B cell (primary cell): ENCODE data around the gene ITPK1. TPM values are rescaled to one million over a fixed set of nuclear protein-coding genes. Genes with fewer than 3 reads are reported as not detected.

Source experiments
- ATAC-seq: fragments of 200-7000 bp; cut with Tn5 transposase; one replicate; pipeline ENCODE4 v1.10.0; 2021; ENCODE audit warnings: low read depth, mild to moderate bottlenecking, moderate number of reproducible peaks, moderate library complexity
- CTCF ChIA-PET: fragments of 350-600 bp; sonication (Branson Sonifier 250); formaldehyde crosslinking; loops from one replicate; lab custom pipeline; 2021; ENCODE audit warnings: antibody characterized with exemption, inconsistent platforms; lab: Charles Lee
- POLR2A ChIA-PET: fragments of 350-600 bp; sonication (Branson Sonifier 250); formaldehyde crosslinking; loops from one replicate; lab custom pipeline; 2021; ENCODE audit warnings: antibody characterized with exemption; lab: Charles Lee
- DNase-seq: peaks from one replicate; pipeline ENCODE4 v3.0.0; 2013
- H2AFZ ChIP-seq: 2 replicates; pipeline ENCODE4 v1.6.1; 2012; ENCODE audit warnings: mild to moderate bottlenecking, low read depth, low read length; ENCODE audit not compliant: insufficient read depth, poor library complexity, severe bottlenecking
- H3K27ac ChIP-seq, 2 donors: 1 replicate in 1 of 2; 2 replicates in 1 of 2; pipeline ENCODE4 v1.5.1; 2012 to 2013; ENCODE audit warnings: low read length in 2 of 2, mild to moderate bottlenecking in 2 of 2, moderate library complexity in 1 of 2
- H3K27me3 ChIP-seq, 4 experiments: fragments of 200-600 bp in 1 of 4; sonication (generic) in 1 of 4; replicated peaks in 1 of 4; 1 replicate in 2 of 4; 2 replicates in 2 of 4; pipeline versions ENCODE4 v1.6.1 to v1.7.0; 2013 to 2016; ENCODE audit warnings: low read length in 3 of 4, mild to moderate bottlenecking in 2 of 4, mixed read lengths in 1 of 4, moderate library complexity in 1 of 4; ENCODE audit not compliant: insufficient read depth in 4 of 4, control insufficient read depth in 3 of 4; ENCODE audit errors: control extremely low read depth in 1 of 4
- H3K36me3 ChIP-seq, 2 experiments: replicated peaks in 1 of 2; 1 replicate in 1 of 2; 2 replicates in 1 of 2; pipeline versions ENCODE4 v1.6.1 to v1.7.1; 2013; ENCODE audit warnings: low read length in 1 of 2; ENCODE audit not compliant: insufficient read depth in 2 of 2, control insufficient read depth in 1 of 2; ENCODE audit errors: control extremely low read depth in 1 of 2, extremely low read depth in 1 of 2
- H3K4me1 ChIP-seq, 2 donors: fragments of 200-600 bp in 1 of 2; sonication (generic) in 1 of 2; 1 replicate in 1 of 2; 2 replicates in 1 of 2; pipeline versions ENCODE4 v1.5.1 to v1.6.1; 2013 to 2017; ENCODE audit warnings: low read length in 2 of 2; ENCODE audit not compliant: control insufficient read depth in 2 of 2, insufficient read depth in 2 of 2
- H3K4me2 ChIP-seq: replicated peaks from 2 replicates; pipeline ENCODE3; 2012; ENCODE audit warnings: mild to moderate bottlenecking, low read depth, low read length; ENCODE audit not compliant: poor library complexity, severe bottlenecking
- H3K4me3 ChIP-seq, 5 experiments: fragments of 200-600 bp in 1 of 5; sonication (generic) in 1 of 5; 1 replicate in 3 of 5; 2 replicates in 2 of 5; pipeline versions ENCODE4 v1.5.1 to v1.7.0; 2011 to 2016; ENCODE audit warnings: low read length in 4 of 5, mild to moderate bottlenecking in 4 of 5, low read depth in 2 of 5, control low read depth in 1 of 5, moderate library complexity in 1 of 5; ENCODE audit not compliant: insufficient read depth in 1 of 5; ENCODE audit errors: control extremely low read depth in 1 of 5, extremely low read depth in 1 of 5
- H3K79me2 ChIP-seq: fragments of 200-600 bp; sonication (generic); one replicate; pipeline ENCODE4 v1.6.0; 2016; ENCODE audit warnings: low read length; ENCODE audit not compliant: control insufficient read depth, insufficient read depth
- H3K9ac ChIP-seq: fragments of 200-600 bp; sonication (generic); 2 replicates; pipeline ENCODE4 v1.6.1; 2017; ENCODE audit warnings: mild to moderate bottlenecking, low read length, moderate library complexity
- H3K9me3 ChIP-seq, 3 donors: one replicate each; pipeline versions ENCODE4 v1.6.1 to v1.7.1; 2013; ENCODE audit warnings: low read length in 2 of 3; ENCODE audit not compliant: control insufficient read depth in 2 of 3, insufficient read depth in 1 of 3; ENCODE audit errors: control extremely low read depth in 1 of 3
- H4K20me1 ChIP-seq: 2 replicates; pipeline ENCODE4 v1.6.0; 2012; ENCODE audit warnings: mild to moderate bottlenecking, low read length; ENCODE audit not compliant: insufficient read depth, control insufficient read depth, poor library complexity, severe bottlenecking
- H3K27ac Mint-ChIP-seq: one replicate; pipeline ENCODE4 v1.8.0; 2021; ENCODE audit warnings: mixed read lengths
- H3K27me3 Mint-ChIP-seq: one replicate; pipeline ENCODE4 v1.8.0; 2021; ENCODE audit warnings: mixed read lengths
- H3K4me1 Mint-ChIP-seq: one replicate; pipeline ENCODE4 v1.8.0; 2021; ENCODE audit warnings: mixed read lengths
- H3K4me3 Mint-ChIP-seq: one replicate; pipeline ENCODE4 v1.8.0; 2021; ENCODE audit warnings: mixed read lengths
- H3K9me3 Mint-ChIP-seq: one replicate; pipeline ENCODE4 v1.8.0; 2022; ENCODE audit warnings: mixed read lengths; ENCODE audit not compliant: insufficient read depth
- EZH2 ChIP-seq: IDR thresholded peaks from 2 replicates; pipeline ENCODE4 v1.6.1; 2012; ENCODE audit warnings: borderline replicate concordance, low read depth, mild to moderate bottlenecking, moderate library complexity, low read length; ENCODE audit not compliant: insufficient read depth, poor library complexity, severe bottlenecking
- WGBS: methylation state at CpG from one replicate; pipeline ENCODE4 v1.1.5; 2013; ENCODE audit warnings: missing lambda C conversion rate; ENCODE audit not compliant: insufficient coverage; 5-methylcytosine and 5-hydroxymethylcytosine counted together
- intact Hi-C: fragments of 100-400 bp; cut with micrococcal nuclease; formaldehyde crosslinking; loops from one replicate; pipeline ENCODE4 v1.10.0; 2022
- polyA plus RNA-seq: library from polyadenylated mRNA; depleted of rRNA; stranded (reverse); fragments of >200 nt; gene quantifications from 2 replicates; pipeline ENCODE4 v1.2.3, GENCODE V29; 2012
- total RNA-seq, 2 donors: library from RNA; stranded (reverse); fragments of 120-200 nt in 1 of 2; gene quantifications; 1 replicate in 1 of 2; 2 replicates in 1 of 2; pipeline versions ENCODE4 v1.2.3 to v1.2.4, GENCODE V29; 2013 to 2022
- TF ChIP-seq, protein P1 (sequence below): fragments of 200-600 bp; IDR thresholded peaks from one replicate; pipeline ENCODE4 v1.8.0; 2022; ENCODE audit warnings: antibody characterized with exemption, mild to moderate bottlenecking

The ITPK1 gene
- total and polyA plus RNA-seq, 2 donors (not counting 1 experiment from before 2014, with no cell fraction given), result 46.0 to 46.9 TPM

DNA sequence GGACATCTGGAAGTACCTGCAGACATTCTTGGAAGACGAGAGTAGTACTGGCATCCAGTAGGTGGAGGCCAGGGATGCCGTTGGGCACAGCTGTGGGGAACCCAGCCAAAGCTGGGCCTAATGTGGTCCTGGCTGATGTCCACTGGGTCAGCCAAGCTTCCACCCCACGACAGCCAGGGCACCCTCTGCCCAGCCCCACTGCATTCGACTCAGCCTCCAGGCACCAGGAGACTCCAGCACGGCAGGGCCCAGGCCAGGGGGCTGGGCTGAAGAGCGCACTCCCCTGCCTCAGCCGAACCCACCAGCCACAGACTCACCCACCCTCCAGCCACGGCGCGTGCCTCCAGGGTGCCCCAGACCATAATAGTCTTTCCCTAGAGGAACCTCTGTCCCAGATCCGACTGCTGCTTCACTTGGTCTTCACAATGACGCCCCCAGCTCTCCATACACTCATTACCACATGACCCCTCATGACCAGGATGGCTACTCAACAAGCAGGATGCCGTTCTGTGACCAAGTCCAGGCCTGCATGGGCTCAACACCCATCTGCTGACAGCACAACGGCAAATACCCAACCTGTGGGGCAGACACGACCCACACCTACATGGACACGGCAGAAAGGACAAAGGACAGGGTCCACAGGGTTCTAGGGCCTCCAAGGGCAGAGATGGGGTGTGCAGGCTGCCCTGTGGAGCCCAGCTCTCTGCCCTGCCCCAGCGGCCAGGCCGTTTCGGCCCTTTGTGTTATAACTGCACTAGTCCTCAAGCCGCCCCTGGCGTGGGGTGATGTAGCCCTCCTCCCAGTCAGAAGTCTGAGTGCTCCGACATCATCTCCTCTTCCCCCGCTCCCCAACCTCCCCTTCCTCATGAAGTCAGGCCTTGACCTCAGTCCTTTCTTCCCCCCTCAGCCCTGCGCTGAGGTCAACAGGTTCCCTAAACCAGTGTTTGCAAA lies 22.8 kb downstream of the ITPK1 start:
- POLR2A ChIA-PET, result no interaction called here
- Histone ChIP-seq H2AFZ (no peak overlapping the region), H3K4me1 (no peaks in the 10 kb centered on the region), H3K9me3 (peaks cover 0 to 8% (median 0%) of the 10 kb centered on the region in 3 donors), H3K27ac (no peak overlapping the region), H3K4me2 (no peak overlapping the region), H3K36me3 (peaks cover 0 to 2% of the 10 kb centered on the region in 2 experiments), H3K27me3 (no peaks in the 10 kb centered on the region), H3K9ac (no peak overlapping the region), H3K79me2 (peaks cover 95% of the 10 kb centered on the region), H4K20me1 (peaks cover 66% of the 10 kb centered on the region), H3K4me3 (no peak overlapping the region)
- Mint-ChIP-seq H3K4me3 (no peak overlapping the region), H3K27ac (no peak overlapping the region), H3K9me3 (no peaks in the 10 kb centered on the region), H3K4me1 (peaks cover 18% of the 10 kb centered on the region), H3K27me3 (no peaks in the 10 kb centered on the region)
- no peak for ATAC-seq
- intact Hi-C loops, result no loop called here
- no peak for DNase-seq
- CTCF ChIA-PET, result interaction anchor here (0.7 kb wide), 1 partner anchor 21 kb away, joined by 3 read pairs; no protein-coding TSS in a partner anchor
- WGBS, result 93% methylated on average over 24 of the region's 24 CpGs
- no peak for TF ChIP-seq EZH2
- TF ChIP-seq, protein P1, sequence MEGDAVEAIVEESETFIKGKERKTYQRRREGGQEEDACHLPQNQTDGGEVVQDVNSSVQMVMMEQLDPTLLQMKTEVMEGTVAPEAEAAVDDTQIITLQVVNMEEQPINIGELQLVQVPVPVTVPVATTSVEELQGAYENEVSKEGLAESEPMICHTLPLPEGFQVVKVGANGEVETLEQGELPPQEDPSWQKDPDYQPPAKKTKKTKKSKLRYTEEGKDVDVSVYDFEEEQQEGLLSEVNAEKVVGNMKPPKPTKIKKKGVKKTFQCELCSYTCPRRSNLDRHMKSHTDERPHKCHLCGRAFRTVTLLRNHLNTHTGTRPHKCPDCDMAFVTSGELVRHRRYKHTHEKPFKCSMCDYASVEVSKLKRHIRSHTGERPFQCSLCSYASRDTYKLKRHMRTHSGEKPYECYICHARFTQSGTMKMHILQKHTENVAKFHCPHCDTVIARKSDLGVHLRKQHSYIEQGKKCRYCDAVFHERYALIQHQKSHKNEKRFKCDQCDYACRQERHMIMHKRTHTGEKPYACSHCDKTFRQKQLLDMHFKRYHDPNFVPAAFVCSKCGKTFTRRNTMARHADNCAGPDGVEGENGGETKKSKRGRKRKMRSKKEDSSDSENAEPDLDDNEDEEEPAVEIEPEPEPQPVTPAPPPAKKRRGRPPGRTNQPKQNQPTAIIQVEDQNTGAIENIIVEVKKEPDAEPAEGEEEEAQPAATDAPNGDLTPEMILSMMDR, result no peak

DNA sequence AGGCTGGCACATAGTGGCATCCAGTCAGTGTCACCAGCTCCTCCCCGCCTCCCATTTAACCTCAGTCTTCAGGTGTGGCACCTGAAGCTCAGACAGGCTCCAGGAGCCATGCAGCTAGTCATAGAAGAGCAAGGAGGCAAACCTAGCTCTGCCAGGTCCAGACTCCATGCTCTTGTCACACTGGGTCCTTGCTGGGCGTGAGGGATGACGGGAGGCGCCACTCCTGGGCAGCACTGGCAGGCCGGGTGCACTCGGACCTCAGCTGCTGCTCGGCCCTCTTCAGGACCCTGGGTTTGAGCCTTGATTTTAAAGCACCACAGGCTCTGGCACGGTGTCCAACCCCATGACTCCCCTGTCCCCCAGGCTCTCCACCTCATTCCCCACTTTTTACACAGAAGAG lies 24.1 kb downstream of the ITPK1 start:
- TF ChIP-seq, protein P1, result no peak
- TF ChIP-seq EZH2, result no peak
- intact Hi-C loops, result no loop called here
- H3K27ac Mint-ChIP-seq, result no peak overlapping the region
- 97% methylated on average over 8 of the region's 8 CpGs for WGBS
- Histone ChIP-seq H3K27me3 (no peaks in the 10 kb centered on the region), H4K20me1 (peaks cover 77% of the 10 kb centered on the region), H3K4me2 (no peak overlapping the region), H3K9me3 (peaks cover 0 to 18% (median 0%) of the 10 kb centered on the region in 3 donors), H3K36me3 (peaks cover 0 to 2% of the 10 kb centered on the region in 2 experiments), H3K4me1 (no peaks in the 10 kb centered on the region), H3K79me2 (peaks cover 92% of the 10 kb centered on the region), H3K4me3 (no peak overlapping the region), H2AFZ (no peak overlapping the region), H3K27ac (no peak overlapping the region), H3K9ac (no peak overlapping the region)
- H3K27me3 Mint-ChIP-seq, result no peaks in the 10 kb centered on the region
- no peak for DNase-seq
- ChIA-PET CTCF (interaction anchor here (1.2 kb wide), 1 partner anchor 21 kb away, joined by 4 read pairs; no protein-coding TSS in a partner anchor), POLR2A (no interaction called here)
- no peaks in the 10 kb centered on the region for H3K9me3 Mint-ChIP-seq
- peaks cover 22% of the 10 kb centered on the region for H3K4me1 Mint-ChIP-seq
- ATAC-seq, result no peak
- H3K4me3 Mint-ChIP-seq, result no peak overlapping the region
